NCI-H1417 (cell line): ENCODE measurements around the gene WWP2.
A peak's percentile ranks its signal among the peaks of the same experiment; 100 is the strongest.
"Not testable (repeated sequence)": the region's sequence is repeated elsewhere in the genome, so short reads cannot be mapped to it uniquely, and the experiment has no call there.

Source experiments
- DNase-seq, 3 experiments: peaks; one replicate each; lab custom pipeline; 2025; lab: John Stamatoyannopoulos, UW

The WWP2 gene

GRCh38 chr16:69761983-69762813 lies at the start of gene WWP2:
Gene WWP2, plus strand, starts transcription at chr16:69762332. Its CDS starts 24,679 bp downstream, at chr16:69787011.
- DNase-seq, result peak; percentile 73 to 85 (median 82)

DNA sequence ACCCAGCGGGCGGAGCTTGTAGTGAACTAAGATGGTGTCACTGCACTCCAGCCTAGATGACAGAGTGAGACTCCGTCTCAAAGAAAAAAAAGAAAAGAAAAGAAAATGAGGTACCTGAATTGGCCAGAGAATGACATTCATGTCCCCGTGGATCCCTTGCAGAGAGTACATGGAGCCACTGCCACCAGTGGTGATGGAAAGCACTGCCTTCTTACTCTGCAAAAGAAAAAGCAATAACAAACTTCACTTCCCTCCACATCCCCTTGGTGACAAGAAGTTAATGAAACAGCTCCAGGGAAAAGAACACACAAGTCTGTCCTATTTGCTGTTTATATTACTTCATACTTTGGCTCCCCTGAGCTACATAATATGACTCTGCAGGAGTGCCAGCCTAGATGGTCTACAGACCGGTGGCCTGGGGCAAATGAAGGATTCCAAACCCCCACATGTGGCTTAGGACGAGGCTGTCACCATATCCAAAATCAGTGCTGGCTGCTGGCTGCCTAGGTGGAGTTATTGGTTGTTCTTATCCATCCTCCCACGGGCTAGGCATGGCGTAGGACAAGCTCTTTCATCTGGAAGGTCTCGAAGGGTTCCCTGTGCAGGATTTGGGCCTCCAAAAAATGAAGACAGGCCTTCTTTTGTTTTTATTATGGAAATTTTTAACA lies 49.1 kb upstream of the WWP2 start:
- DNase-seq, result no peak

DNA sequence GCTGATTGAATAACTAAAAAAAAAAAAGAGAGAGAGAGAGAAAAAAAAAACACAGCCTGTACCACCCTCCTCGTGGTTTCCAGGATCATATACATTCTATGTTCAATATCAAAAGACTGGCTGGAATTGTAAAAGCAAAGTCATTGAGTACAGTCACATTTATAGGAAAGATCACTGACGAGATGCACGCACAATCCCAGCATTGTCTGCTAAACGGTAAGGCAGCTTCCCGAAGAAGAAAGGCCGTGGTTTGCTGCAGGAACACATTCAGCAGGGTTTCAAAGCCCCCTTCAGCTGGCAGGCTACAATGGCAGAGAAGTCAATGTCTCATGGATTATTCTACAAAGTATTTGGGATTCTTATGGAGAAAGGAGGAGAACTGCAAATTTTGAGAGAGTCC lies 45.1 kb upstream of the WWP2 start:
- DNase-seq, result no peak

GRCh38 chr16:69718111-69718764 lies 43.9 kb upstream of the WWP2 start:
- DNase-seq, result no peak

DNA sequence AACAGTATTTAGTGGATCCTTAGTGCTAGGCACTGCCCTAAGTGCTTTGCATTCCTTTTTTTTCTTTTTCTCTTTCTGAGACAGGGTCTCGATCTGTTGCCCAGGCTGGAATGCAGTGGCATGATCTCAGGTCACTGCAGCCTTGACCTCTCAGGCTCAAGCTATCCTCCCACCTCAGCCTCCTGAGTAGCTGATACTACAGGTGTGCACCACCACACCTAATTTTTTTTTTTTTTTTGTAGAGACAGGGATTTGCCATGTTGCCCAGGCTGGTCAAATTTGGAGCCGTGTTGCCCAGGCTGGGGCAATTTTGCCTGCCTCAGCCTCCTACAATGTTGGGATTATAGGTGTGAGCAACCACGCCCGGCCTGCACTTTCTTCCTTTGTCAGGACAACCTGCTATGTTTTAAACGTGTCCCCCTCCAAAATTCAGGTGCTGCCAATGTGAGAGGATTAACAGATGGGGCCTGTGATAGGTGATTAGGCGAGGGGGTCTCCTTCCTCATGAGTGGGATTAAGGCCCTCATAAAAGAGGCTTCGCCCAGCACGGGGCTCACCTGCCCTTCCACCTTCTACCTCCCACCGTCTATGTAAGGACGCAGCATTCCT lies 41.2 kb upstream of the WWP2 start:
- no peak for DNase-seq

GRCh38 chr16:69721441-69721957 lies 40.6 kb upstream of the WWP2 start:
- no peak for DNase-seq

DNA sequence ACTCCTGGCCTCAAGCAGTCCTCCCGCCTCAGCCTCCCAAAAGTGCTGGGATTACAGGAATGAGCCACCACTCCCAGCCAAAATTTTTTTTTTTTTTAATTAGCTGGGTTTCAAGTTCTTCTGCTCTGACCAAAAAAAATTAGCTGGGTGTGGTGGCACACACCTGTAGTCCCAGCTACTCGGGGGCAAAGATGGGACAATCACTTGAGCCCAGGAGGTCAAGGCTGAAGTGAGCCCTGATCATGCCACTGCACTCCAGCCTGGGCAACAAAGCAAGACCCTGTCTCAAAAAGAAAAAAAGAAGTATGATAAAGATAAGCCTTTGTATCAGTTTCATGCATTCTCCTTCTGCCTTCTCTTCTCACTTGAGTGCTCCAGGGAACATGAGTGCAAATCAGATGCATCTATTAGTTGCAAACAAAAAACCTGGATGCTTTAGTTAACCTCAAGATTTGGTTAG lies 37.7 kb upstream of the WWP2 start:
- no peak for DNase-seq

DNA sequence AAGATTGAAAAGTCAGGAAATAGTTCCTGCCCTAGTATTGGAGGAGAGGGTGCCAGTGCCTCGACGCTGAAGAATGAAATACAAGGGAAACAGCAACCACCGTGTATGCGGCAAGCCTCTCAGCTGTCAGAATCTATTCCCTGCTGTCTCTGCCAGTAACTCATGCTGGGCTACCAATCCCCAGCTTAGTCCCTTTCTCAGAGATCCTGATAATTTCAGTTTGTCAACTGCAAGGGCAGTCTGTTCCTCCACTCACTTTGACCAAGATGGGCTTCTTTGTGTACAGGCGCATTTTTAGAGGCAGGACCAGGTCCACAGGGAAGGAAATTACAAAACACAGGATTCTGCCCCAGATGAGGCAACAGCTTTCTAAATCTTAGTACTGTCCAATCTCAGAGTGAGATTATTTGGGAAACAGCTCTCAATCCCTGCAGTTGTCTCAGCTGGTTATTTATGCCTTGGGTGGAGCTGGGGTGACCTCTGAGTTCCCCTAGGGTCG lies 37.1 kb upstream of the WWP2 start:
- no peak for DNase-seq

DNA sequence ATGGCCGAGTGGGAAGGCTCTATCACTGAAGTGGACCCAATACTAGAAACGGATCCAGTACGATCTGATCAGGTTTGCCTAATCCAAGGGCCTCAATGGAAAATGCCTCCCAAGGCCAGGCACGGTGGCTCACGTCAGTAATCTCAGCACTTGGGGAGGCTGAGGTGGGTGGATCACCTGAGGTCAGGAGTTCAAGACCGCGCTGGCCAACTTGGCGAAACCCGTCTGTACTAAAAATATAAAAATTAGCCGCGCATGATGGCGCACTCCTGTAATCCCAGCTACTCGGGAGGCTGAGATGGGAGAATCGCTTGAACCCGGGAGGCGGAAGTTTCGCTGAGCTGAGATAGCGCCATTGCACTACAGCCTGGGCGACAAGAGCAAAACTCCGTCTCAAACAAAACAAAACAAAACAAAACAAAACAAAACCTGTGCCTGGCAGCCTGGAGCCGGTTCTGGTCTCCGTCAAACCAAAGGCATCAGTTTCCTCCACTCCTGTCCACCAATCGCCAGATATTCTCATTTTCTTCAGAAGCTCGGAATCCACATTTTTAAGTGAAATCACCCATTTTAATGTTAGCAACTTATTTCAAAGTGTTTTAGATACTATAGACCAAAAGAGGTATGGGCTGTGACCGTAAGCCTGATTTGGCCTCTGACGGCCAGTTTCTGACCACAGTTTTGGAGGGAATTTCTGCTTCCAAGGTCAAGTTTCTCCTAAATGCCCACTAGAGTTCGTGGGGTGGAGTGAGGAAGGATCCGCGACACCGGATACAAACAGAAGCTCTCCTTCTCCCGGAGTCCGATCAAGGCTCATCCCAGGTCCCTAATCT lies 36.4 kb upstream of the WWP2 start:
- DNase-seq, result peak in 2 of 3 experiments; percentile 16 to 48

DNA sequence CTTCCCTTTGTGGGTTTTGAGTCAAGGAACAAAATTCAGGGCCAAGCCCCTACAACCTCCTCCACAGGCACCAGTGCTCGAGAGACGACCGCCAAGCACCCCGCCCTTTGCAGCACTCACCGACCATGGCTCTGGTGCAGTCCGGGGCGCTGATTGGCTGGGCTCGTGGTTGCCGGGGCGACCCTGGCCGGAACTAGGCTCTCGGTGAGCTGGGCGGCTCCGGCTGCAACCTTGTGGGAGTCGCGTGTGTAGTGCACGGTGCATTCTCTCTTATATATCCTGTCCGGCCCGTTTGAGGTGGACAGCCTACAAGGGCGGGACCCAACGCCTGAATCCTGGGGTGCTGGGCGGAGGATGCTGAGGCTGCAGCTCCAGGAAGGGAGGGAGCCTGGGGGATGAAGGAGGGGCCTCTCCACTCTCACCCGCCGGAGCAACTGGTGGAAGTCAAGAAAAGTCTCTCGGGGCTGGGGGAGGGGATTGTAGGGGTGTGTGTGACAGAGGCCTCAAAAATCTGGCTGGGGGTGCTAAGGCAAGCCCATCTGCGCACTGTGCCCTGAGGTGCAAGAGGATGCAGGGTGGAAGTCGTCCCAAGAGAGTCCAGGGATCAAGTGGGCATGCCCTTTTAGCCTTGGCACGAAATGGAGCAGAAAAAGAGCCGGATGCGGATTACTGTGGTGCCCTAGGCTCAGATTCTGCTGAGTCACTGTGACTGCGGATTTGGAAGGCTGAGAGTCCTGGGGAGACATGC lies 35.6 kb upstream of the WWP2 start, which contains the start of gene NQO1:
Gene NQO1 (minus strand): TSS at position 248 of the 748 bp plus-strand sequence. CDS start 121 bp downstream, at position 127.
- DNase-seq, result peak; percentile 81 to 97 (median 91)

DNA sequence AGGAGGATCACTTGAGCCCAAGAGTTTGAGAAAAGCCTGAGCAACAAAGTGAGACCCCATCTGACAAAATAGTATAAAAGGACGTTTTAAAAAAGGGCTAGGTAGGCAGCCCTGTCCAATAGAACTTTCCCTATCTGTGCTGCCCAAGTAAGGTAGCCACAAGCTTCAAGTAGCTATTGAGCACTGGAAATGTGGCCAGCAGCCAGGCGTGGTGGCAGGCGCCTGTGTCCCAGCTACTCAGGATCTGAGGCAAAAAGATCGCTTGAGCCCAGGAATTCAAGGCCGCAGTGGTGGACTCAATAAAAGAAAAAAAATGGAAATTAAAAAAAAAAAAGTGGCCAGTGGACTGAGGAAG lies 34.2 kb upstream of the WWP2 start:
- DNase-seq, result peak in 2 of 3 experiments; percentile 45 to 68

- not testable (repeated sequence) for DNase-seq
Observed at GRCh38 chr16:69729030-69729429, 33.1 kb upstream of the WWP2 start.

- not testable (repeated sequence) for DNase-seq
Observed at GRCh38 chr16:69731280-69731679, 30.9 kb upstream of the WWP2 start.

DNA sequence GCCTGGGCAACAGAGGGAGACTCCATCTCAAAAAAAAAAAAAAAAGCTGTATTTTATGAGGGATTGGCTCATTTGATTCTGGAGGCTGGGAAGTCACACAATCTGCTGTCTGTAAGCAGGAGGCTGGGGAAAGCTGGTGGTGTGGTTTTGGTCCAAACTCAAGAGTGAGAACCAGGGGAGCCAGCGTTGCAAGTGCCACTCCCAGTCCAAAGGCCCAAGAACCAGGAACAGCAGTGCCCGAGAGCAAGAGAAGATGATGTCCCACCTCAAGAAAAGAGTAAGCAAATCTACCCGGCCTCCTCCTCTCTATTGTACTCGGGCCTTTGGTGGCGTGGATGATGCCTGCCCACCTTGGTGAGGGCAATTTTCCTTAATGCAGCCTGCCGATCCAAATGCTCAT lies 30.0 kb upstream of the WWP2 start:
- DNase-seq, result no peak

DNA sequence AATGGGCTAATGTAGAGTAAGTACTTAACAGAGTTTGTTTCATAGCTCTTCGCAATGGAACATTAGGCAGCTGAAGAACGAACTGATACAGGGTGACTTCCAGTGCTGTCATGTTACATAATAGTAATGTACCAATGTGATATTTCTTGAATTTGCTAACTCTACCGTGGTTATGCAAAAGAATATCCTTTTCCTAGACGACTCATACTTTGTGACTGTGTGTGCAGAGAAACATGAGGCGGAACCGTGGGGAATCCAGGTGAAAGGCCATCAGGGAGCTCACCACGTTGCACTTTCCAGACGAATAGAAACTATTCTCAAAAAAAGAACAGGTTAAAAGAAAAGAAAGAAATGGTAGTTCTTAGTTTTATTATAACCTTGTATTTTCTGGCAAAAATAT lies 20.6 kb upstream of the WWP2 start:
- no peak for DNase-seq

DNA sequence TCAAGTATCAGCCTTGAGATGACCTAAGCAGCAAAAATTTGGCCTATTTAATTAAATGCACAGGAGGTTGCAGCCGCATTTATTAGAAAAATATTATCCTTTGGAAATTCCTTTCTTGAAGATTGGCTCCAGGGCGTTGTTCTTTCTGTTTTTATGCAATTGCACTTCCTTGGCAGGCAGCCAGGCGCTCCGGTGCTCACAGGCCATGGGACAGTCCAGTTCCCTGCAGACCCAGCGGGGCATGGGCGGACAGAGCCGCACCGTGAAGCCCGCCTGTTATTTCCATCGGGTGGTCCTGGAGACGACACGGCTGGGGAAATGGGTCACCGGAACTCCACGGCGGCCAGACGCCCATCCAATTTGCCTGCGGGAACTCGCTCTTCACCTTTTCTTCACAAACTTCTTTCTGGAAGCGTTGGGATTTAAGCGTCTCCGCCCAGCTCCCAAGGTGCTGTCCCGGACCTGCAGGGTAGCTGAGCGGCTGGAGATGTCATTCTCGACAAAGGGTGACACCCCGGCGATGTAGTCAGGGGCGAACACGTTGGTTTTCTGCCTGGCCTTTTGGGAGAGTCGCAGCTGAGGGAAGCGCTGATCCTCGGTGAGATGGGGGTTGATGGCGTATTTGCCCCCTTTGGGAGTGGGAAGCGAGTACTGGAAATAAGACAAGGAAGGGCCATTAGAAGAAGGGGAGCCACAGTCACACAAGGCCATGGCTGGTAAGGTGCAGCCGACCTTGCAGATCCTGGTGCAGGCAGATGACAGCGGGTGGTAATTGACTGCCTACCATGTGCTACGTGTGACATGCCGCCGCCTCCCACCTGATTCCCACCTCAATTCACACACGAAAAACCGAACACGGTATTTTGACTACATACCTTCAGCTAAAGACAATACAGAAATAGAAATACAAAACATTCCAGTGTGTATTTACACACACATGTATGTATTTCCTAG lies 19.9 kb upstream of the WWP2 start:
- DNase-seq, result no peak

DNA sequence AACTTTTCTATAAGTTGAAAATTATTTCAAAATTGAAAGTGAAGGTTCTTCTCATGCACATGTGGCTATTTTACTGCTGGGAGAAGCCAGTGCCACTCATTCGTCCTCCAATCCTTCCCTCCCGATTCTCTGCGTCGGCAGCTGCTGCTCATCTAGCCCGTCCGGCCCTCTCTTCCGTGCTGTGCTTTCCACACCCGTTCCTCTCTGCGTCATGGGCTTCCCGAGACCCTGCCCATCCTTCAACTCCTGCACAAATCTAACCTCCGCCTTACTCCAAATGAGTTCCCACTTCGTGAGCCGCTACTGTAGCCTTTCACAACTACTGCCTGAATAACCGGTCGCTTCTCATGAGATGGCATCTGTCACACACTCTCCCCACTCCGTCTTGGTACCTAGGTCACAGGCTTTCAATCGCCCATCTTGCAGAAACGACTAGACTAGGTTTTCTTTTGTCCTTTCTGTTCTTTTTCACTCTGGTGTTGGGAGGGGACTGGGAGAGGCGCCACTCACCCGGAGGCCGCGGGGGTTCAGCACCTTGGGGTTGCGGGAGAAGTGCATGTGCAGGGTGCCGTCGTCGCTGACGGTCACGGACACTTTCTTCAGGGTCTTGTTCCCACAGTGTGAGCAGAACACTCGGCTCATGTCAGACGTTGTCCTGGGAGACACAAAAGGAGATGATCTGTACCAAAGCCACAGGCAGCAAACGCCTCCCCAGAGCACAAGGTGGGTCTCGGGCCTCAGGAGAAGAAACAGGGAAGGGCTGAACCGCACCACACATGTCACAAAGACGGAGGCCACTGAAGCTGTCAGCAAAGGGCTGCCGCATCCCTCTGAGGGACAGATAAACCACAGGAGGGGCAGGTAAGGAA lies 17.5 kb upstream of the WWP2 start:
- no peak for DNase-seq

DNA sequence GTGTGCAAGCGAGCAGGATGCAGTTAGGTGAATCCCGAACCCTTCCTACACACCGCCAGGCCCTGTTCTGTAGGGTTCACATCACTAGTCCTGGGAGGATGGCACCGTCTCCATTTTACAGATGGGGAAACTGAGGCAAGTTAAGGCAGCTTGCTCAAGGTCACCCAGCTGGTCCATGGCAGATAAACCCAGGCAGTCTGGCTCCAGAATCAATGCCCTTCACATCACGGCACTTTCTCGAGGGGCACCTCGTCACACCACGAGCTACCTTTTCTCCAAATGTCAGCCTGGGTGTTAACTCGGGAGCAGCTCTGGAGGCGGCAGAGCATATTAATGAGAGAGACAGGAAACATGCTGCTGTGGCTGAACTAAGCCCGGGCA lies 16.9 kb upstream of the WWP2 start:
- DNase-seq, result no peak
